ENCODE results near the gene BLOC1S1.

Gene BLOC1S1

GRCh38 chr12:55744340-55745030 is 28.6 kb downstream of the BLOC1S1 start:
- DNase-seq (ENCODE audit: low read depth) = no peak
- TF ChIP-seq CTCF (IDR thresholded peaks at IDR 0.05; ENCODE audit: insufficient read depth, low read depth, low read length, missing control alignments) = no peak
- peak overlapping the region; percentile 55 for H3K4me3 ChIP-seq (ENCODE audit: low read length)

GRCh38 chr12:55745361-55746173 is 29.7 kb downstream of the BLOC1S1 start:
- no peak overlapping the region for H3K4me3 ChIP-seq (ENCODE audit: low read length)
- no peak for TF ChIP-seq CTCF (IDR thresholded peaks at IDR 0.05; ENCODE audit: insufficient read depth, low read depth, low read length, missing control alignments)
- no peak for DNase-seq (ENCODE audit: low read depth)

GRCh38 chr12:55746174-55746912 is 30.5 kb downstream of the BLOC1S1 start:
- H3K4me3 ChIP-seq (ENCODE audit: low read length) = no peak overlapping the region
- no peak for DNase-seq (ENCODE audit: low read depth)
- TF ChIP-seq CTCF (IDR thresholded peaks at IDR 0.05; ENCODE audit: insufficient read depth, low read depth, low read length, missing control alignments) = no peak

- no peak for TF ChIP-seq CTCF (IDR thresholded peaks at IDR 0.05; ENCODE audit: insufficient read depth, low read depth, low read length, missing control alignments)
- DNase-seq (ENCODE audit: low read depth) = no peak
- H3K4me3 ChIP-seq (ENCODE audit: low read length) = no peak overlapping the region
These were observed 31.0 kb downstream of the BLOC1S1 start for GRCh38 chr12:55746913-55747231.

DNA sequence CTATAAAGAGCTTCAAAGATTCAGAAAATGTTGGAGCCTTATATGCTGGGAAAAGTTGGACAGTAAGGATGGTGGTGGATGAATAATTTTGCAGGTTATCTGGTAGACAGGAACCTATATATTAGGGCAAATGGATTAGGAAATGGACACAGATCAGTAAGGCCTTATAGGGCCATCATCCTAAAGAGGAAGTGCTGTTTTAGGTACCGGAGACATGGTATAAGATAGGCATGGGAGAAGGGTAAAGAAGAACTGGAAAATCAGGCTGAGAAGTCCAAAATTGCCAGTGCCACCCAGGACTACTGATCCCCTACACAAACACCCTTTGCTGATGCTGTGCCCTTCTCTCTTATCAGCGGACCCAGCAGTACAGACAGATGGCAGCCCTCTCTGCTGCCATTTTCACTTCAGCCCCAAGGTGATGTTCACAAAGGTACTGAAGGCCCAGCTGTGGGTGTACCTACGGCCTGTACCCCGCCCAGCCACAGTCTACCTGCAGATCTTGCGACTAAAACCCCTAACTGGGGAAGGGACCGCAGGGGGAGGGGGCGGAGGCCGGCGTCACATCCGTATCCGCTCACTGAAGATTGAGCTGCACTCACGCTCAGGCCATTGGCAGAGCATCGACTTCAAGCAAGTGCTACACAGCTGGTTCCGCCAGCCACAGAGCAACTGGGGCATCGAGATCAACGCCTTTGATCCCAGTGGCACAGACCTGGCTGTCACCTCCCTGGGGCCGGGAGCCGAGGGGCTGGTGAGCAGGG is 32.6 kb downstream of the BLOC1S1 start:
- TF ChIP-seq CTCF (IDR thresholded peaks at IDR 0.05; ENCODE audit: insufficient read depth, low read depth, low read length, missing control alignments) = no peak
- DNase-seq (ENCODE audit: low read depth) = no peak
- H3K4me3 ChIP-seq (ENCODE audit: low read length) = no peak overlapping the region

DNA sequence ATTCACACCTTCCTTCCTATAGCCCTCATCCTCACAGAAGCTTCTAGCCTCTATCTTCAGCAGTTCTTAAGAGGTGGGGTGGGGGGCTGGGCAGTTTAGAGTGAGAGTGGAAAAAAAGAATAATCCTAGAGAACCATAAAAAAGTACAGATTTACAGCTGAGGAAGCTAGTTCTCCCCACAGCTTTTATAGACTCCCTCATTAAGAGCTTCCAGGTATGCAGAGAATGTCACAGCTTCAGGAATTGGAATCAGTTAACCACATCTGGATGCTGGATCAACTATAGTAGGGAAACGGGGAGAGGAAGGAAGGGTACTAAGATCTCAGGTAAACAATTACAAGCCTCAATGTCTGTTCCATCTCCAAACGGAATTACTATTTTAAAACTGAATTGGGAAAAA is 39.4 kb downstream of the BLOC1S1 start:
- no peak for DNase-seq (ENCODE audit: low read depth)
- no peak overlapping the region for H3K4me3 ChIP-seq (ENCODE audit: low read length)
- TF ChIP-seq CTCF (IDR thresholded peaks at IDR 0.05; ENCODE audit: insufficient read depth, low read depth, low read length, missing control alignments) = no peak
